Neural progenitor cell (in vitro differentiated cells): ENCODE results near the gene KLHL29. TPM values are rescaled to one million over a fixed set of nuclear protein-coding genes. Genes with fewer than 3 reads are reported as not detected.

Experiments
- DNase-seq: peaks from one replicate; pipeline ENCODE4 v3.0.0-alpha.2; 2016; ENCODE audit warnings: low spot score
- H2AFZ ChIP-seq: fragments of 200-600 bp; sonication (generic); replicated peaks from 2 replicates; pipeline ENCODE4 v1.6.1; 2016; ENCODE audit warnings: antibody characterized with exemption
- H3F3A ChIP-seq: fragments of 200-600 bp; sonication (generic); 2 replicates; pipeline ENCODE4 v1.6.1; 2016; ENCODE audit warnings: antibody characterized with exemption, low read depth
- H3K27ac ChIP-seq: fragments of 200-600 bp; sonication (generic); 2 replicates; pipeline ENCODE4 v1.5.1; 2016; ENCODE audit warnings: mild to moderate bottlenecking
- H3K27me3 ChIP-seq: fragments of 200-600 bp; sonication (generic); 2 replicates; pipeline ENCODE4 v1.6.1; 2016; ENCODE audit warnings: mild to moderate bottlenecking, moderate library complexity
- H3K36me3 ChIP-seq: fragments of 200-600 bp; sonication (generic); 2 replicates; pipeline ENCODE4 v1.5.1; 2016
- H3K4me1 ChIP-seq: fragments of 200-600 bp; sonication (generic); 2 replicates; pipeline ENCODE4 v1.6.1; 2016; ENCODE audit warnings: mixed run types
- H3K4me2 ChIP-seq: fragments of 200-600 bp; sonication (generic); 2 replicates; pipeline ENCODE4 v1.6.1; 2016
- H3K4me3 ChIP-seq: fragments of 200-600 bp; sonication (generic); 2 replicates; pipeline ENCODE4 v1.5.1; 2016
- H3K79me2 ChIP-seq: fragments of 200-600 bp; sonication (generic); 2 replicates; pipeline ENCODE4 v1.6.1; 2016; ENCODE audit warnings: low read depth
- H3K9ac ChIP-seq: fragments of 200-600 bp; sonication (generic); 2 replicates; pipeline ENCODE4 v1.6.1; 2016
- H3K9me3 ChIP-seq: fragments of 200-600 bp; sonication (generic); 2 replicates; pipeline ENCODE4 v1.5.1; 2016; ENCODE audit warnings: low read depth
- H4K20me1 ChIP-seq: fragments of 200-600 bp; sonication (generic); 2 replicates; pipeline ENCODE4 v1.6.1; 2016; ENCODE audit warnings: low read depth
- H3K27ac Mint-ChIP-seq: 3 replicates; pipeline ENCODE4 v1.8.0; 2021; ENCODE audit warnings: mixed read lengths
- H3K27me3 Mint-ChIP-seq: 2 replicates; pipeline ENCODE4 v1.8.0; 2022; ENCODE audit warnings: low read depth, mild to moderate bottlenecking, inconsistent platforms, moderate library complexity, mixed read lengths; ENCODE audit not compliant: insufficient read depth
- H3K36me3 Mint-ChIP-seq: 3 replicates; pipeline ENCODE4 v1.8.0; 2021; ENCODE audit warnings: mixed read lengths
- H3K4me1 Mint-ChIP-seq: 3 replicates; pipeline ENCODE4 v1.8.0; 2021; ENCODE audit warnings: mixed read lengths
- H3K4me3 Mint-ChIP-seq: 3 replicates; pipeline ENCODE4 v1.8.0; 2021; ENCODE audit warnings: mild to moderate bottlenecking, moderate library complexity, mixed read lengths
- H3K9me3 Mint-ChIP-seq: 3 replicates; pipeline ENCODE4 v1.8.0; 2020; ENCODE audit warnings: mixed read lengths
- CTCF ChIP-seq: fragments of 200-600 bp; sonication (generic); IDR thresholded peaks from 2 replicates; pipeline ENCODE4 v1.5.1; 2017; ENCODE audit warnings: antibody characterized with exemption, mild to moderate bottlenecking
- EZH2 ChIP-seq: fragments of 200-600 bp; sonication (generic); IDR thresholded peaks from 2 replicates; pipeline ENCODE4 v1.6.1; 2017; ENCODE audit warnings: antibody characterized with exemption, mild to moderate bottlenecking, moderate library complexity
- EZH2phosphoT487 ChIP-seq: fragments of 200-600 bp; sonication (generic); IDR thresholded peaks from 2 replicates; pipeline ENCODE4 v1.6.1; 2017; ENCODE audit warnings: antibody characterized with exemption
- total RNA-seq: library from RNA; depleted of rRNA; stranded (reverse); fragments of >200 nt; gene quantifications from 2 replicates; pipeline ENCODE4 v1.2.3, GENCODE V29; 2015; ENCODE audit warnings: low replicate concordance

Gene KLHL29
- total RNA-seq, 1 donor from 2014 or later: 1.6 TPM

GRCh38 chr2:23478933-23479683, 94.1 kb downstream of the KLHL29 start:
- TF ChIP-seq CTCF (no peak), EZH2phosphoT487 (no peak), EZH2 (no peak)
- H3K9ac ChIP-seq: no peak overlapping the region
- peaks cover 2% of the 10 kb centered on the region for H3K27me3 ChIP-seq
- H3K9me3 ChIP-seq: no peaks in the 10 kb centered on the region
- H3K4me2 ChIP-seq: peak overlapping the region; percentile 57
- peaks cover 40% of the 10 kb centered on the region for H3F3A ChIP-seq
- no peak overlapping the region for H3K4me3 ChIP-seq
- H3K27me3 Mint-ChIP-seq: peaks cover 5% of the 10 kb centered on the region
- peaks cover 29% of the 10 kb centered on the region for H3K4me1 ChIP-seq
- peaks cover 71% of the 10 kb centered on the region for H3K4me1 Mint-ChIP-seq
- H3K4me3 Mint-ChIP-seq: peak overlapping the region; percentile 30
- no peak for DNase-seq
- H3K36me3 Mint-ChIP-seq: peaks cover 2% of the 10 kb centered on the region
- no peak overlapping the region for H2AFZ ChIP-seq
- no peaks in the 10 kb centered on the region for H3K79me2 ChIP-seq
- H3K9me3 Mint-ChIP-seq: no peaks in the 10 kb centered on the region
- H3K27ac ChIP-seq: no peak overlapping the region
- peak overlapping the region; percentile 82 for H3K27ac Mint-ChIP-seq
- no peaks in the 10 kb centered on the region for H3K36me3 ChIP-seq
- H4K20me1 ChIP-seq: peaks cover 3% of the 10 kb centered on the region

- Histone ChIP-seq H3K79me2 (no peaks in the 10 kb centered on the region), H3K9me3 (no peaks in the 10 kb centered on the region), H3K27me3 (no peaks in the 10 kb centered on the region), H3K27ac (no peak overlapping the region), H3K4me3 (no peak overlapping the region), H3F3A (peaks cover 19% of the 10 kb centered on the region), H3K4me1 (peaks cover 13% of the 10 kb centered on the region), H4K20me1 (no peaks in the 10 kb centered on the region), H3K9ac (no peak overlapping the region), H2AFZ (no peak overlapping the region), H3K4me2 (no peak overlapping the region), H3K36me3 (no peaks in the 10 kb centered on the region)
- DNase-seq: no peak
- peaks cover 75% of the 10 kb centered on the region for H3K4me1 Mint-ChIP-seq
- no peak for TF ChIP-seq CTCF
- TF ChIP-seq EZH2phosphoT487: no peak
- no peak for TF ChIP-seq EZH2
- H3K9me3 Mint-ChIP-seq: no peaks in the 10 kb centered on the region
- peak overlapping the region; percentile 74 for H3K27ac Mint-ChIP-seq
- H3K4me3 Mint-ChIP-seq: no peak overlapping the region
- peaks cover 6% of the 10 kb centered on the region for H3K27me3 Mint-ChIP-seq
- no peaks in the 10 kb centered on the region for H3K36me3 Mint-ChIP-seq
Observed at GRCh38 chr2:23480957-23481797, 96.2 kb downstream of the KLHL29 start.

GRCh38 chr2:23482188-23482587, 97.2 kb downstream of the KLHL29 start:
- no peak overlapping the region for H3K4me2 ChIP-seq
- H3F3A ChIP-seq: peaks cover 9% of the 10 kb centered on the region
- no peak for TF ChIP-seq EZH2
- no peak for TF ChIP-seq CTCF
- TF ChIP-seq EZH2phosphoT487: no peak
- H2AFZ ChIP-seq: no peak overlapping the region
- H3K9ac ChIP-seq: no peak overlapping the region
- Mint-ChIP-seq H3K27ac (peak overlapping the region; percentile 63), H3K36me3 (no peaks in the 10 kb centered on the region), H3K4me1 (peaks cover 81% of the 10 kb centered on the region), H3K27me3 (peaks cover 6% of the 10 kb centered on the region), H3K4me3 (no peak overlapping the region), H3K9me3 (no peaks in the 10 kb centered on the region)
- no peaks in the 10 kb centered on the region for H3K79me2 ChIP-seq
- H3K4me1 ChIP-seq: peaks cover 13% of the 10 kb centered on the region
- no peaks in the 10 kb centered on the region for H3K9me3 ChIP-seq
- no peaks in the 10 kb centered on the region for H3K27me3 ChIP-seq
- H3K4me3 ChIP-seq: no peak overlapping the region
- H3K27ac ChIP-seq: no peak overlapping the region
- H4K20me1 ChIP-seq: no peaks in the 10 kb centered on the region
- H3K36me3 ChIP-seq: no peaks in the 10 kb centered on the region
- no peak for DNase-seq
